H9 (cell line): ENCODE results near the gene OPHN1. TPM values are rescaled to one million over a fixed set of nuclear protein-coding genes. Genes with fewer than 3 reads are reported as not detected.

Source experiments
- DNase-seq: peaks from one replicate; pipeline ENCODE4 v3.0.0-alpha.2; 2017
- H2AFZ ChIP-seq: one replicate; pipeline ENCODE4 v1.6.1; 2013; ENCODE audit warnings: mild to moderate bottlenecking, low read length, control low read depth, moderate library complexity
- H2AK5ac ChIP-seq: 2 replicates; pipeline ENCODE4 v1.6.1; 2013; ENCODE audit warnings: low read length, control low read depth, mixed read lengths; ENCODE audit not compliant: insufficient read length
- H2BK120ac ChIP-seq: one replicate; pipeline ENCODE4 v1.6.1; 2013; ENCODE audit warnings: low read depth, mild to moderate bottlenecking, low read length, control low read depth, inconsistent platforms; ENCODE audit not compliant: poor library complexity, severe bottlenecking
- H2BK12ac ChIP-seq: 2 replicates; pipeline ENCODE4 v1.6.1; 2013; ENCODE audit warnings: low read length, control low read depth, mixed read lengths, low read depth; ENCODE audit not compliant: insufficient read length
- H2BK15ac ChIP-seq: 2 replicates; pipeline ENCODE4 v1.6.1; 2013; ENCODE audit warnings: low read depth, low read length, control low read depth
- H2BK20ac ChIP-seq: one replicate; pipeline ENCODE4 v1.6.1; 2013; ENCODE audit warnings: low read depth, mild to moderate bottlenecking, low read length, control low read depth, inconsistent platforms; ENCODE audit not compliant: poor library complexity, severe bottlenecking
- H2BK5ac ChIP-seq: 2 replicates; pipeline ENCODE4 v1.6.1; 2013; ENCODE audit warnings: low read length, control low read depth, mixed read lengths; ENCODE audit not compliant: insufficient read length
- H3K14ac ChIP-seq: 2 replicates; pipeline ENCODE4 v1.6.1; 2013; ENCODE audit warnings: low read length, control low read depth; ENCODE audit not compliant: insufficient read depth
- H3K18ac ChIP-seq: 2 replicates; pipeline ENCODE4 v1.6.1; 2013; ENCODE audit warnings: low read depth, mild to moderate bottlenecking, mixed read lengths, low read length, control low read depth; ENCODE audit not compliant: insufficient read length
- H3K23ac ChIP-seq: 2 replicates; pipeline ENCODE4 v1.6.1; 2013; ENCODE audit warnings: low read length, control low read depth, mixed read lengths, low read depth; ENCODE audit not compliant: insufficient read length
- H3K23me2 ChIP-seq: 2 replicates; pipeline ENCODE4 v1.6.1; 2013; ENCODE audit warnings: low read depth, mild to moderate bottlenecking, mixed read lengths, low read length, control low read depth; ENCODE audit not compliant: insufficient read length, poor library complexity, severe bottlenecking
- H3K27ac ChIP-seq: 2 replicates; pipeline ENCODE4 v1.5.1; 2013; ENCODE audit warnings: low read length, control low read depth, mixed read lengths, low read depth; ENCODE audit not compliant: insufficient read length
- H3K27me3 ChIP-seq: 2 replicates; pipeline ENCODE4 v1.6.1; 2013; ENCODE audit warnings: low read length, control low read depth, inconsistent platforms; ENCODE audit not compliant: insufficient read depth
- H3K4ac ChIP-seq: 2 replicates; pipeline ENCODE4 v1.6.1; 2013; ENCODE audit warnings: low read depth, mild to moderate bottlenecking, control low read depth, inconsistent platforms, low read length, moderate library complexity
- H3K4me1 ChIP-seq: 2 replicates; pipeline ENCODE4 v1.6.1; 2013; ENCODE audit warnings: low read length, control low read depth, inconsistent platforms; ENCODE audit not compliant: insufficient read depth
- H3K4me2 ChIP-seq: 2 replicates; pipeline ENCODE4 v1.6.1; 2013; ENCODE audit warnings: low read length, control low read depth, mixed read lengths; ENCODE audit not compliant: insufficient read length, insufficient read depth
- H3K56ac ChIP-seq: 2 replicates; pipeline ENCODE4 v1.6.1; 2013; ENCODE audit warnings: low read depth, mild to moderate bottlenecking, mixed read lengths, low read length, control low read depth; ENCODE audit not compliant: insufficient read length
- H3K79me1 ChIP-seq: 2 replicates; pipeline ENCODE4 v1.6.1; 2013; ENCODE audit warnings: low read depth, mild to moderate bottlenecking, moderate library complexity, low read length, control low read depth, inconsistent platforms; ENCODE audit not compliant: insufficient read depth, poor library complexity, severe bottlenecking
- H3K79me2 ChIP-seq: 2 replicates; pipeline ENCODE4 v1.6.1; 2013; ENCODE audit warnings: low read length, control low read depth, inconsistent platforms; ENCODE audit not compliant: insufficient read depth
- H3K9ac ChIP-seq: 2 replicates; pipeline ENCODE4 v1.6.1; 2013; ENCODE audit warnings: low read length, control low read depth, mixed read lengths; ENCODE audit not compliant: insufficient read length; ENCODE audit errors: extremely low read depth
- H3K9me3 ChIP-seq: one replicate; pipeline ENCODE4 v1.6.1; 2013; ENCODE audit warnings: low read depth, low read length, inconsistent platforms; ENCODE audit not compliant: control insufficient read depth
- H3T11ph ChIP-seq: one replicate; pipeline ENCODE4 v1.6.1; 2013; ENCODE audit warnings: mild to moderate bottlenecking, low read length, control low read depth, inconsistent platforms
- H4K20me1 ChIP-seq: one replicate; pipeline ENCODE4 v1.6.1; 2013; ENCODE audit not compliant: control insufficient read depth, insufficient read length, insufficient read depth
- H4K5ac ChIP-seq: 2 replicates; pipeline ENCODE4 v1.6.1; 2013; ENCODE audit warnings: low read depth, mild to moderate bottlenecking, mixed read lengths, low read length, control low read depth; ENCODE audit not compliant: insufficient read length
- H4K8ac ChIP-seq: replicated peaks from 2 replicates; pipeline ENCODE4 v1.6.1; 2013; ENCODE audit warnings: low read length, control low read depth, mixed read lengths, low read depth; ENCODE audit not compliant: insufficient read length
- H4K91ac ChIP-seq: 2 replicates; pipeline ENCODE4 v1.6.1; 2013; ENCODE audit warnings: low read depth, mild to moderate bottlenecking, moderate library complexity, mixed read lengths, low read length, control low read depth; ENCODE audit not compliant: insufficient read length
- H3K27ac Mint-ChIP-seq, 3 experiments: 2 replicates in 2 of 3; 3 replicates in 1 of 3; pipeline ENCODE4 v1.8.0; 2020 to 2021; ENCODE audit warnings: mixed read lengths in 3 of 3, mild to moderate bottlenecking in 1 of 3, moderate library complexity in 1 of 3
- H3K27me3 Mint-ChIP-seq: 2 replicates; pipeline ENCODE4 v1.8.0; 2021; ENCODE audit warnings: low read depth, mild to moderate bottlenecking, moderate library complexity, mixed read lengths
- H3K36me3 Mint-ChIP-seq, 3 experiments: 2 replicates in 2 of 3; 3 replicates in 1 of 3; pipeline ENCODE4 v1.8.0; 2020 to 2021; ENCODE audit warnings: low read depth in 3 of 3, mixed read lengths in 3 of 3; ENCODE audit not compliant: insufficient read depth in 1 of 3
- H3K4me1 Mint-ChIP-seq, 2 experiments: 2 replicates each; pipeline ENCODE4 v1.8.0; 2020; ENCODE audit warnings: mixed read lengths in 2 of 2
- H3K4me3 Mint-ChIP-seq, 2 experiments: 2 replicates in 1 of 2; 3 replicates in 1 of 2; pipeline ENCODE4 v1.8.0; 2020 to 2021; ENCODE audit warnings: mild to moderate bottlenecking in 2 of 2, mixed read lengths in 2 of 2, moderate library complexity in 1 of 2
- H3K9me3 Mint-ChIP-seq, 2 experiments: 2 replicates in 1 of 2; 3 replicates in 1 of 2; pipeline ENCODE4 v1.8.0; 2020; ENCODE audit warnings: mild to moderate bottlenecking in 2 of 2, mixed read lengths in 2 of 2, moderate library complexity in 1 of 2
- WGBS: extraction: QIAGEN DNeasy Blood & Tissue Kit; methylation state at CpG from one replicate; pipeline ENCODE4 v1.1.7; 2013; ENCODE audit warnings: missing lambda C conversion rate, low lambda C conversion rate, mixed read lengths; ENCODE audit not compliant: insufficient read length; ENCODE audit errors: extremely low coverage; 5-methylcytosine and 5-hydroxymethylcytosine counted together
- total RNA-seq: library from RNA; stranded (reverse); gene quantifications from 2 replicates; pipeline ENCODE4 v1.2.1, GENCODE V29; 2021
- TF ChIP-seq, protein P1 (sequence below): fragments of 200-600 bp; sonication (generic); conservative IDR thresholded peaks from 3 replicates; pipeline ENCODE4 v1.8.0; 2021; ENCODE audit warnings: antibody characterized with exemption, mild to moderate bottlenecking

Gene OPHN1
- total RNA-seq, 1 experiment from 2014 or later = 1.5 TPM

DNA sequence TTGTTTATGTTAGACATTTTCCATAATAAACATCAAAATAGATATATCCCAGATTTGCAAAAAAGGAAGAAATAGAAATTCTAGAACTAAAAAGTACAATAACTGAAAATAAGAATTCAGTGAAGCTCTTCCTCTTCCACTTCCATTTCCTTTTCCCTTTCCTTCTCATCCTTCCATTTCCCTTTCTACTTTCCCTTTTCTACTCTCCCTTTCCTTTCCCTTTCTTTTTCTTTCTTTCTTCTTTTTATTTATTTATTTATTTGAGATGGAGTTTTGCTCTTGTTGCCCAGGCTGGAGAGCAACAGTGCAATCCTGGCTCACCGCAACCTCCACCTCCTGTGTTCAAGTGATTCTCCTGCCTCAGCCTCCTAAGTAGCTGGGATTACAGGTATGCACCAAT is 30.6 kb upstream of the OPHN1 start:
- H3K9ac ChIP-seq = no peak overlapping the region
- no peak overlapping the region for H3K56ac ChIP-seq
- H4K5ac ChIP-seq = no peak overlapping the region
- peaks cover 10% of the 10 kb centered on the region for H3K9me3 ChIP-seq
- no peak overlapping the region for H3T11ph ChIP-seq
- no peaks in the 10 kb centered on the region for H3K79me1 ChIP-seq
- no peak overlapping the region; a peak in 1 of 7 replicates for H3K27ac Mint-ChIP-seq
- H2BK15ac ChIP-seq = no peak overlapping the region
- H3K27me3 Mint-ChIP-seq = no peaks in the 10 kb centered on the region; the same call in 1 of the 2 replicates
- no peak overlapping the region for H3K27ac ChIP-seq
- H2AFZ ChIP-seq = no peak overlapping the region
- no peaks in the 10 kb centered on the region; a peak in 1 of 7 replicates for H3K36me3 Mint-ChIP-seq
- H3K4me1 Mint-ChIP-seq = peaks cover 2 to 4% of the 10 kb centered on the region in 2 experiments; a peak in 2 of 4 replicates
- H2BK120ac ChIP-seq = no peak overlapping the region
- H3K9me3 Mint-ChIP-seq = peaks cover 57 to 63% of the 10 kb centered on the region in 2 experiments
- no peak overlapping the region for H3K4me2 ChIP-seq
- no peaks in the 10 kb centered on the region for H3K23me2 ChIP-seq
- no peak overlapping the region for H2BK12ac ChIP-seq
- H4K91ac ChIP-seq = no peak overlapping the region
- no peak overlapping the region for H3K23ac ChIP-seq
- H3K4me1 ChIP-seq = no peaks in the 10 kb centered on the region
- WGBS = no CpG with 5 or more reads among the region's 1 CpG
- H4K20me1 ChIP-seq = no peaks in the 10 kb centered on the region
- DNase-seq = no peak
- no peak overlapping the region for H3K14ac ChIP-seq
- no peak overlapping the region for H3K4ac ChIP-seq
- no peaks in the 10 kb centered on the region for H3K79me2 ChIP-seq
- TF ChIP-seq, protein P1, sequence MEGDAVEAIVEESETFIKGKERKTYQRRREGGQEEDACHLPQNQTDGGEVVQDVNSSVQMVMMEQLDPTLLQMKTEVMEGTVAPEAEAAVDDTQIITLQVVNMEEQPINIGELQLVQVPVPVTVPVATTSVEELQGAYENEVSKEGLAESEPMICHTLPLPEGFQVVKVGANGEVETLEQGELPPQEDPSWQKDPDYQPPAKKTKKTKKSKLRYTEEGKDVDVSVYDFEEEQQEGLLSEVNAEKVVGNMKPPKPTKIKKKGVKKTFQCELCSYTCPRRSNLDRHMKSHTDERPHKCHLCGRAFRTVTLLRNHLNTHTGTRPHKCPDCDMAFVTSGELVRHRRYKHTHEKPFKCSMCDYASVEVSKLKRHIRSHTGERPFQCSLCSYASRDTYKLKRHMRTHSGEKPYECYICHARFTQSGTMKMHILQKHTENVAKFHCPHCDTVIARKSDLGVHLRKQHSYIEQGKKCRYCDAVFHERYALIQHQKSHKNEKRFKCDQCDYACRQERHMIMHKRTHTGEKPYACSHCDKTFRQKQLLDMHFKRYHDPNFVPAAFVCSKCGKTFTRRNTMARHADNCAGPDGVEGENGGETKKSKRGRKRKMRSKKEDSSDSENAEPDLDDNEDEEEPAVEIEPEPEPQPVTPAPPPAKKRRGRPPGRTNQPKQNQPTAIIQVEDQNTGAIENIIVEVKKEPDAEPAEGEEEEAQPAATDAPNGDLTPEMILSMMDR = no peak
- H4K8ac ChIP-seq = no peak overlapping the region
- H3K18ac ChIP-seq = no peak overlapping the region
- H3K4me3 Mint-ChIP-seq = no peak overlapping the region
- H3K27me3 ChIP-seq = no peaks in the 10 kb centered on the region
- no peak overlapping the region for H2BK20ac ChIP-seq
- no peak overlapping the region for H2BK5ac ChIP-seq
- no peak overlapping the region for H2AK5ac ChIP-seq
